ENCODE results near the gene DGKB.

DGKB gene

GRCh38 chr7:14902589-14903067 lies at the start of gene DGKB:
Gene DGKB (minus strand): TSS chr7:14902751.
- Histone ChIP-seq H3K9me2 (replicated peaks; ENCODE audit: insufficient read depth, low read length) (no peaks in the 10 kb centered on the region), H3K4me1 (ENCODE audit: low read length) (no peaks in the 10 kb centered on the region), H3K4me3 (ENCODE audit: low read length) (no peak within 1 kb of the TSS), H4K20me1 (ENCODE audit: insufficient read depth, low read length) (no peaks in the 10 kb centered on the region), H2AFZ (ENCODE audit: low read length) (no peak within 1 kb of the TSS), H3K36me3 (replicated peaks; ENCODE audit: insufficient read depth, low read length) (no peaks in the 10 kb centered on the region), H3F3A (ENCODE audit: insufficient read depth, low read length) (no peaks in the 10 kb centered on the region), H3K79me2 (ENCODE audit: low read length) (no peaks in the 10 kb centered on the region), H3K4me2 (ENCODE audit: low read depth, low read length) (no peak within 1 kb of the TSS), H3K9ac (ENCODE audit: low read length) (no peak within 1 kb of the TSS), H3K27ac (ENCODE audit: low read length) (no peak within 1 kb of the TSS), H3K9me3 (replicated peaks; ENCODE audit: insufficient read depth, low read length) (no peaks in the 10 kb centered on the region), H3K27me3 (replicated peaks; ENCODE audit: insufficient read depth, low read length) (no peaks in the 10 kb centered on the region)
- TF ChIP-seq CTCF (IDR thresholded peaks at IDR 0.05; ENCODE audit: low read length): no peak
- TF ChIP-seq EZH2 (optimal IDR thresholded peaks at IDR 0.05; ENCODE audit: low read depth, low read length): no peak
- no peak for TF ChIP-seq EZH2phosphoT487 (IDR thresholded peaks at IDR 0.05; ENCODE audit: low read length)
- DNase-seq: no peak

GRCh38 chr7:14950013-14950412 lies 47.5 kb upstream of the DGKB start:
- no peaks in the 10 kb centered on the region for H3K79me2 ChIP-seq (ENCODE audit: low read length)

GRCh38 chr7:14938181-14938580 lies 35.6 kb upstream of the DGKB start:
- Histone ChIP-seq H3K9me3 (replicated peaks; ENCODE audit: insufficient read depth, low read length) (no peaks in the 10 kb centered on the region), H3K27ac (ENCODE audit: low read length) (no peak overlapping the region), H3K4me1 (ENCODE audit: low read length) (no peaks in the 10 kb centered on the region), H3K27me3 (replicated peaks; ENCODE audit: insufficient read depth, low read length) (no peaks in the 10 kb centered on the region), H3F3A (ENCODE audit: insufficient read depth, low read length) (no peaks in the 10 kb centered on the region), H3K9ac (ENCODE audit: low read length) (no peak overlapping the region), H3K9me2 (replicated peaks; ENCODE audit: insufficient read depth, low read length) (no peaks in the 10 kb centered on the region), H3K4me3 (ENCODE audit: low read length) (no peak overlapping the region), H3K79me2 (ENCODE audit: low read length) (no peaks in the 10 kb centered on the region), H4K20me1 (ENCODE audit: insufficient read depth, low read length) (no peaks in the 10 kb centered on the region), H2AFZ (ENCODE audit: low read length) (no peak overlapping the region), H3K36me3 (replicated peaks; ENCODE audit: insufficient read depth, low read length) (no peaks in the 10 kb centered on the region), H3K4me2 (ENCODE audit: low read depth, low read length) (no peak overlapping the region)
- no peak for DNase-seq
- no peak for TF ChIP-seq CTCF (IDR thresholded peaks at IDR 0.05; ENCODE audit: low read length)
- no peak for TF ChIP-seq EZH2 (optimal IDR thresholded peaks at IDR 0.05; ENCODE audit: low read depth, low read length)
- no peak for TF ChIP-seq EZH2phosphoT487 (IDR thresholded peaks at IDR 0.05; ENCODE audit: low read length)

More at GRCh38 chr7:14950013-14950412, 47.5 kb upstream of the DGKB start:
- no peaks in the 10 kb centered on the region for H3K36me3 ChIP-seq (replicated peaks; ENCODE audit: insufficient read depth, low read length)
- H3K27me3 ChIP-seq (replicated peaks; ENCODE audit: insufficient read depth, low read length): no peaks in the 10 kb centered on the region
- no peaks in the 10 kb centered on the region for H3K9me2 ChIP-seq (replicated peaks; ENCODE audit: insufficient read depth, low read length)
- no peak for DNase-seq
- H3K9me3 ChIP-seq (replicated peaks; ENCODE audit: insufficient read depth, low read length): no peaks in the 10 kb centered on the region
- no peaks in the 10 kb centered on the region for H3K4me1 ChIP-seq (ENCODE audit: low read length)
- H3K4me3 ChIP-seq (ENCODE audit: low read length): no peak overlapping the region
- H3F3A ChIP-seq (ENCODE audit: insufficient read depth, low read length): no peaks in the 10 kb centered on the region
- no peak for TF ChIP-seq EZH2 (optimal IDR thresholded peaks at IDR 0.05; ENCODE audit: low read depth, low read length)
- TF ChIP-seq EZH2phosphoT487 (IDR thresholded peaks at IDR 0.05; ENCODE audit: low read length): no peak
- TF ChIP-seq CTCF (IDR thresholded peaks at IDR 0.05; ENCODE audit: low read length): no peak
- no peak overlapping the region for H2AFZ ChIP-seq (ENCODE audit: low read length)
- no peak overlapping the region for H3K27ac ChIP-seq (ENCODE audit: low read length)
- H4K20me1 ChIP-seq (ENCODE audit: insufficient read depth, low read length): no peaks in the 10 kb centered on the region
- no peak overlapping the region for H3K9ac ChIP-seq (ENCODE audit: low read length)
- no peak overlapping the region for H3K4me2 ChIP-seq (ENCODE audit: low read depth, low read length)

Measured in MM.1S (cell line).